Measurements from ENCODE around the gene IRF9. TPM values are rescaled to one million over a fixed set of nuclear protein-coding genes. Genes with fewer than 3 reads are reported as not detected.

IRF9 gene
- total RNA-seq, 4 donors from 2014 or later = 31.6 to 83.1 (median 55.9) TPM

DNA sequence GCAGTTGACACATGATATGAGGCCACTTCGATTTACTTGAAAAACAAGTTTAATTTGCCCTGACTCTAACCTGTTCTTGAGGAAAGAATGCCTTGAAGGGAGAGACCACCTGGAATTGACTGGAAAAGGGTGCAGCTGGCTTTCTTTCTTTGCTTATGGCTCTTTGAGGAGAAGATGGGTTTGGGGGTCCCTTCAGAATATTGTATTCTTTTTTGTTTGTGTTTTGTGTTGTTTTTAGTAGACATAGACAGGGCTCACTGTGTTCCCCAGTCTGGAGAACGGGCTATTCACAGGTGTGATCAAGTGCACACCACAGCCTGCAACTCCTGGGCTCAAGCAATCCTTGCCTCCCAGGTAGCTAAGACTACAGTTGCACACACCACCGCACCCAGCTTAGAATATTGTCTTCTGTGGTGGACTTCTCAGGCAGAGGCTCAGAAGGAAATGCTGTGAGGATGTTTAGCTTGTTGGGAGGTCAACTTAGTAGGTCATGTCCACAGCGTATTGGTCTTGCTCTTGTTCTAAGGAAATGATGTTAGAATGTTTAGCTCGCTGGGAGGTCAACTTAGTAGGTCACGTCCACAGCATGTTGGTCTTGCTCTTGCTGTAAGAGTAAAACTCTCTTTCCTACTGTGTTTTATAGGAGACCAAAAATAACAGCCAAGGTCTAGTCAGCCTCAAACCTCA lies 44.8 kb upstream of the IRF9 start:
- no peak for TF ChIP-seq CTCF (IDR thresholded peaks at IDR 0.05; ENCODE audit: low read depth)

DNA sequence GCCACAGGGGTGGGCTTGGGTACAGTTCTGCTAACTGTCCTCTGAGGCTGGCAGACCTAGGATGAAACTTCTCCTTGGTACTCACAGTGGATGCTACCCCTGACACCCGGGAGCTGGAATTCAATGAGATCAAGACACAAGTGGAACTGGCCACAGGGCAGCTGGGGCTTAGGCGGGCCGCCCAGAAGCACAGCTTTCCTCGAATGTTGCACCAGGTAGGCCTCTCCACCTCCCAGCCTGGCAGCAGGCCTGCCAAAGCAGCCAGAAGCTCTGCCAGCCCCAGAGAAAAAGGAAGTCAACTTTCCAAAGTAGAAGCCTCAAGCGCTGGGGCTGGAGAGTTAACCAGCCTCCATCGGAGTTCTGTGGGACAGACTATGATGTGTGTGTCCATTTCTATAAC lies 43.9 kb upstream of the IRF9 start:
- TF ChIP-seq CTCF (IDR thresholded peaks at IDR 0.05; ENCODE audit: low read depth) = no peak

DNA sequence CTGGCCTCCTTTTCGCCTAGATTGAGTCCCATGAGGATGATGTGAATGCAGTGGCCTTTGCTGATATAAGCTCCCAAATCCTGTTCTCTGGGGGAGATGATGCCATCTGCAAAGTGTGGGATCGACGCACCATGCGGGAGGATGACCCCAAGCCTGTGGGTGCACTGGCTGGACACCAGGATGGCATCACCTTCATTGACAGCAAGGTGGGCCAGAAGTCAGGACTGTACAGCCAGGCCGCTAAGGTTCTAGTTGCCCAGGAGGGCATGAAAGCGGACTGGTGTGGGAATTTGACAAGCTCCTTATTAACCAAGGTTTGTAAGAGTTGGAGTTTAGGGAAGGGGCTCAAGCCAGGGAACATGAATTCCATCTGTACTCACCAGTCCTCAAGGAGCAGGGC lies 41.4 kb upstream of the IRF9 start:
- TF ChIP-seq CTCF (IDR thresholded peaks at IDR 0.05; ENCODE audit: low read depth) = no peak

GRCh38 chr14:24121210-24121609 lies 39.9 kb upstream of the IRF9 start:
- TF ChIP-seq CTCF (IDR thresholded peaks at IDR 0.05; ENCODE audit: low read depth) = no peak

DNA sequence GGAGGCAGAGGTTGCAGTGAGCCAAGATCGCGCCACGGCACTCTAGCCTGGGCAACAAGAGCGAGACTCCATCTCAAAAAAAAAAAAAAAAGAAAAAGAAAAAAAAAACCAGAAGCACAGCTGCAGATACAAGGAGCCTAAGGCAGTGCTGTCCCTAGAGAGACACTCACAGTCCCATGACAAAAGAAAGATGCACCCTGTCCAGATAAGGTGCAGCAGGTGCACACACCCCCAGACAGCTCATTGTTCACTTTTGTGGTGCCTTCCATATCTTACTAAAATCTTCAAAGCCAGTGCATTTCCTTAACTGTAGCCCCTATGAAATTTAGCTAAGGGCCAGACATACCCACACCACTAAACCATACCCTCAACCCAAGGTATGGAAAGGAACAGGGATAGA lies 38.6 kb upstream of the IRF9 start:
- TF ChIP-seq CTCF (IDR thresholded peaks at IDR 0.05; ENCODE audit: low read depth) = no peak

DNA sequence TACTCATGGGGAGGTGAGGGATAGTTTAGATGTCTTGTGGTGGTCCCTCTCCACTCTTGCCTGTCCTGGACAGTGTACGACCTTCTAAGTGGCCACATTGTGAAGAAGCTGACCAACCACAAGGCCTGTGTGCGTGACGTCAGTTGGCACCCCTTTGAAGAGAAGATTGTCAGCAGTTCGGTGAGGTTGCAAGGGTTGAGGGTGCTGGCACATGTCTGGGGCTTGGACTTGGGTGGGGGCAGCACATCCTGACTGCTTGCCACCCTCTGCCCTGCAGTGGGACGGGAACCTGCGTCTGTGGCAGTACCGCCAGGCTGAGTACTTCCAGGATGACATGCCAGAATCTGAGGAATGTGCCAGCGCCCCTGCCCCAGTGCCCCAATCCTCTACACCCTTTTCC lies 38.2 kb upstream of the IRF9 start:
- TF ChIP-seq CTCF (IDR thresholded peaks at IDR 0.05; ENCODE audit: low read depth) = no peak

DNA sequence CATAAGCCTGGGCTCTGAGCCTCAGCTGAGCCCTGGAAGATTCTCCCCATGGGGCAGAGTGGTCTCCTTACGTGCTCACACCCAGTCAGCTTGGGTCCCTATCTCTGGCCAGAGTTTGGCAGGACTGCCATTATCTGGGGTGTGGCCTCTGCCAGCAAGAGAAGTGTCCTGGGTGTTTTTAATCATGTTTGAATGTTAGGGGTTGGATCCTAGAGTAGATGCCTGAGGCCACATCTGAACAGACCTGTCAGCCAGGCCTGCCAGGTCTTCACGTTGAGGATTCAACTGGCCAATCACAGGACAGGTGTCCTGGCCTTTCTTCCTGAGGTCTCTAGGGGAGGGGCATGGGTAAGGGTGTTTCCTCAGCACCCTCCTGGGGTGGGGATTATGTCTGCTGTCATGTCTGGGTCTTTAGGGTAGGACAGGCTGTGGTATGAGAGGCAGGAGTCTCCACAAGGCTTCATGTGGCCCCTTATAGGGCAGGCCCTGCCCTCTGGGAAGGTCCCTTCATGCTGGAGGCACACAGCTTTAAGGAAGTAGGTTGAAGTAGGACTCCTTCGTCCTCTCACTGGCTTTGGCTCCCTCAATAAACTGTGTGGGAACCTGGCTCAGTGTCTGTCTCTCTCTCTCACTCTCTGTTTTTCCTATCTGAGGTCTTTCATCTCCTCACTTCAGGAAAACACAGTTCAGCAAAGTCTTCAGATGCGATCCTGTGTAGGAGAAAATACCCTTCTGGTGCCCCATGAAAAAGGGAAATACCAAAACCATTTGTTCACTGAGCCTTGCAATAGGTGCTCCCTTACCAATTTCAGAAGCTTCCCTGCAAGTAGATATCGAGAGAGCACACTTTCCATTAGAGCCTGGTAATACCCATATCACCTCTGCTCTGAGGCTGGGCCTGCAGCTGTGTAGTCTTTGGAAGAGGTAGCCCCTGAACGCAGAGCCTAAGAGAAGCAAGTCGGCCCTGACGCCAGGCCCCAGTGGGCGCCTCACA lies 37.3 kb upstream of the IRF9 start:
- no peak for TF ChIP-seq CTCF (IDR thresholded peaks at IDR 0.05; ENCODE audit: low read depth)

Data from subcutaneous adipose tissue (tissue), 4 donors.